HFF-Myc (cell line): ENCODE data around the gene ST7.

ENCODE experiments used
- DNase-seq: peaks from one replicate; pipeline ENCODE4 v3.0.0-alpha.2; 2011; ENCODE audit warnings: low read depth; ENCODE audit errors: extremely low read depth
- H3K4me3 ChIP-seq: replicated peaks from 2 replicates; pipeline ENCODE4 v1.5.1; 2011; ENCODE audit warnings: low read depth, mild to moderate bottlenecking, control low read depth, low read length
- CTCF ChIP-seq: IDR thresholded peaks from 2 replicates; pipeline ENCODE4 v1.5.1; 2012; ENCODE audit warnings: mild to moderate bottlenecking, low read depth, low read length, control low read depth; ENCODE audit errors: missing control alignments

The ST7 gene

DNA sequence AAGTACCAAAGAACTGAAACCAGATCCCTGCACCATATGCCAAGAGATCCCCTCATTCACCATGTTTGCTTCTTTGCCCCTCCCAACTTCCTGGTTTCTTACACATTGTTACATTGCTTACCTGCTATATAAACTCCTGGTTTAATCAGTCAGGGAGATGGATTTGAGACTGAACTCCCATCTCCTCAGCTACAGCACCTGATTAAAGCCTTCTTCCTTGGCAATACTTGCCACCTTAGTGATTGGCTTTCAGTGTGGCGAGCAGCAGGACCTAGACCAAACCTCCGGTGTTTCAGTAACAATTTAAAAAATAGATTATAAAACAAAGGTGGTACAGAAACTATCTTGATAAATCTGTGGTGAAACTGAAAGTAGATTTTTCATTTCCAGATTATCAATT is 122.6 kb downstream of the ST7 start:
- DNase-seq = no peak
- TF ChIP-seq CTCF = no peak
- no peak overlapping the region for H3K4me3 ChIP-seq

GRCh38 chr7:117076426-117076943 is 123.2 kb downstream of the ST7 start:
- no peak for DNase-seq
- no peak overlapping the region for H3K4me3 ChIP-seq
- no peak for TF ChIP-seq CTCF

GRCh38 chr7:117077658-117078057 is 124.4 kb downstream of the ST7 start:
- no peak overlapping the region for H3K4me3 ChIP-seq
- no peak for TF ChIP-seq CTCF
- no peak for DNase-seq

GRCh38 chr7:117082647-117083046 is 129.3 kb downstream of the ST7 start:
- H3K4me3 ChIP-seq = no peak overlapping the region
- DNase-seq = no peak
- no peak for TF ChIP-seq CTCF

DNA sequence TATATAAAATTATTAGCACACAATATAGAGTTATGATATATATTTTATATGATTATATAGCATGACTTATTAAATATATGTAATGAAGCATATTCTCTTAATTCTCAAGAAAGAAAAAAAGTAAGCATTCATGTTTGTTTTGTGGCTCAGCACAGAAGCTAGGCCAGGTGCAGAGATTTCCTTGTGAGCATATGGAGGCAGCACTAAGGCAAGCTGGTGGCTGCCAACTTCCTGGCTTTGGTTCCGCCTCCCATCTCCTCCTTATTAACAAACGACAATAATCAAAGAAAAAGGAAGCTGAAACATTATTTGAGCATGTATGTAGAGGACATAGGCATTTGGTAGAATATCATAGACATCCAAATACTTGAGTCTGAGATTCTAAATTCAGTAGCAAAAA is 130.3 kb downstream of the ST7 start:
- no peak overlapping the region for H3K4me3 ChIP-seq
- no peak for TF ChIP-seq CTCF
- DNase-seq = no peak

DNA sequence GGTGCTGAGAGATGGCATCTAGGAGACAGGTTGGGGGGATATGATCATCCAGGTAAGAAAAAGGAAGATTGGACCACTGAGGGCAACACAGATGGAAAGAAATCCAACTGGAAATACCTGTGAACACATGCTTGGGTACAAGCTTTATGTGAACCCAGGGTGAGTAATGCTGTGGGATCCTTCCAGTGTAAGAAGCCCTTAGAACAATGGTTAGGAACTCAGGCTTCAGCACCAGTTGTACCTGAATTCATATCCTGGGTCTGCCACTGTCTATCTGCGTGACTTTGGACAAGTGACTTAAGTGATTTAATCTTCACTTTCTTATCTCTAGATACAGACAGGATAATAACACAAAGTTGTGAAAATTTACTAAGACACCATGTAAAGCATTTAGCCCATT is 131.0 kb downstream of the ST7 start:
- H3K4me3 ChIP-seq = no peak overlapping the region
- TF ChIP-seq CTCF = no peak
- DNase-seq = no peak

- DNase-seq = no peak
Observed at GRCh38 chr7:117085275-117085674, 132.0 kb downstream of the ST7 start.

More at GRCh38 chr7:117085275-117085674, 132.0 kb downstream of the ST7 start:
- no peak for TF ChIP-seq CTCF
- no peak overlapping the region for H3K4me3 ChIP-seq
